BLaER1 treated with 17β-estradiol and CSF1 and Interleukin-3, amounts not matched to agents 10 nM and 100 nM (cell line): ENCODE measurements around the gene STRBP.
"Not testable (repeated sequence)": the region's sequence is repeated elsewhere in the genome, so short reads cannot be mapped to it uniquely, and the experiment has no call there.

ENCODE experiments used
- H3K27ac ChIP-seq, 11 experiments: shearing (Covaris generic); formaldehyde crosslinking; 2 replicates each; pipeline ENCODE4 v1.8.1; 2022
- H3K27me3 ChIP-seq, 11 experiments: shearing (Covaris generic); formaldehyde crosslinking; 2 replicates each; pipeline ENCODE4 v1.8.1; 2022
- H3K36me3 ChIP-seq, 11 experiments: shearing (Covaris generic); formaldehyde crosslinking; 2 replicates each; pipeline ENCODE4 v1.8.1; 2022
- H3K4me1 ChIP-seq, 10 experiments: shearing (Covaris generic); formaldehyde crosslinking; 2 replicates each; pipeline ENCODE4 v1.8.1; 2022
- H3K4me2 ChIP-seq, 11 experiments: shearing (Covaris generic); formaldehyde crosslinking; 2 replicates each; pipeline ENCODE4 v1.8.1; 2022
- H3K4me3 ChIP-seq, 10 experiments: shearing (Covaris generic); formaldehyde crosslinking; 2 replicates each; pipeline ENCODE4 v1.8.1; 2022
- H3K9ac ChIP-seq, 11 experiments: shearing (Covaris generic); formaldehyde crosslinking; 2 replicates each; pipeline ENCODE4 v1.8.1; 2022
- H3K9me3 ChIP-seq, 11 experiments: shearing (Covaris generic); formaldehyde crosslinking; replicated peaks in 1 of 11; 2 replicates each; pipeline ENCODE4 v1.8.1; 2022
- H4K20me1 ChIP-seq, 11 experiments: shearing (Covaris generic); formaldehyde crosslinking; 2 replicates each; pipeline ENCODE4 v1.8.1; 2022
- Cebpa-rat ChIP-seq, 11 experiments: shearing (Covaris generic); IDR thresholded peaks; 2 replicates each; pipeline ENCODE4 v1.8.1; 2022

Gene STRBP

GRCh38 chr9:123250504-123250903 lies 17.9 kb downstream of the STRBP start:
- Histone ChIP-seq H3K27ac (no peak overlapping the region), H3K4me3 (no peak overlapping the region), H3K4me1 (peaks cover 0 to 5% (median 0%) of the 10 kb centered on the region in 10 experiments; a peak in 1 of 20 replicates), H3K4me2 (no peak overlapping the region), H3K9me3 (peaks cover 0 to 33% (median 22%) of the 10 kb centered on the region in 11 experiments; a peak in 18 of 22 replicates), H3K9ac (no peak overlapping the region), H3K36me3 (peaks cover 0 to 53% (median 20%) of the 10 kb centered on the region in 11 experiments; a peak in 15 of 22 replicates), H3K27me3 (no peaks in the 10 kb centered on the region), H4K20me1 (peaks cover 0 to 85% (median 0%) of the 10 kb centered on the region in 11 experiments; a peak in 9 of 22 replicates)
- no peak for TF ChIP-seq Cebpa-rat (IDR thresholded peaks at IDR 0.05)

- peaks cover under 1 to 33% (median 27%) of the 10 kb centered on the region in 11 experiments; a peak in 19 of 22 replicates for H3K9me3 ChIP-seq
- peaks cover 0 to 55% (median 19%) of the 10 kb centered on the region in 11 experiments; a peak in 15 of 22 replicates for H3K36me3 ChIP-seq
- H3K4me3 ChIP-seq, H3K27me3 ChIP-seq, H3K4me1 ChIP-seq, H3K27ac ChIP-seq, H3K9ac ChIP-seq, H3K4me2 ChIP-seq: not testable (repeated sequence)
- H4K20me1 ChIP-seq = peaks cover 0 to 82% (median 0%) of the 10 kb centered on the region in 11 experiments; a peak in 9 of 22 replicates
These were observed 19.2 kb downstream of the STRBP start for GRCh38 chr9:123249162-123249561.

- peaks cover 0 to 77% (median 0%) of the 10 kb centered on the region in 11 experiments; a peak in 9 of 22 replicates for H4K20me1 ChIP-seq
These were observed 19.8 kb downstream of the STRBP start for GRCh38 chr9:123248630-123249029.

GRCh38 chr9:123246534-123246933 lies 21.9 kb downstream of the STRBP start:
- TF ChIP-seq Cebpa-rat (IDR thresholded peaks at IDR 0.05) = no peak
- Histone ChIP-seq H3K27ac (no peak overlapping the region), H4K20me1 (peaks cover 0 to 65% (median 0%) of the 10 kb centered on the region in 11 experiments; a peak in 8 of 22 replicates), H3K4me3 (no peak overlapping the region), H3K9me3 (peaks cover 12 to 46% (median 39%) of the 10 kb centered on the region in 11 experiments; a peak in 20 of 22 replicates), H3K27me3 (no peaks in the 10 kb centered on the region), H3K4me2 (no peak overlapping the region), H3K36me3 (peaks cover 0 to 65% (median 16%) of the 10 kb centered on the region in 11 experiments; a peak in 15 of 22 replicates), H3K4me1 (peaks cover 0 to 4% (median 0%) of the 10 kb centered on the region in 10 experiments; a peak in 1 of 20 replicates), H3K9ac (no peak overlapping the region)

More at GRCh38 chr9:123248630-123249029, 19.8 kb downstream of the STRBP start:
- peaks cover 6 to 33% (median 27%) of the 10 kb centered on the region in 11 experiments; a peak in 19 of 22 replicates for H3K9me3 ChIP-seq
- H3K27ac ChIP-seq = no peak overlapping the region
- peaks cover 0 to 5% (median 0%) of the 10 kb centered on the region in 10 experiments; a peak in 1 of 20 replicates for H3K4me1 ChIP-seq
- H3K27me3 ChIP-seq = no peaks in the 10 kb centered on the region
- no peak overlapping the region for H3K4me3 ChIP-seq
- no peak overlapping the region for H3K9ac ChIP-seq
- H3K36me3 ChIP-seq = peaks cover 0 to 53% (median 15%) of the 10 kb centered on the region in 11 experiments; a peak in 12 of 22 replicates
- H3K4me2 ChIP-seq = no peak overlapping the region
- TF ChIP-seq Cebpa-rat (IDR thresholded peaks at IDR 0.05) = no peak

- Histone ChIP-seq H3K4me2 (no peak overlapping the region), H3K27me3 (no peaks in the 10 kb centered on the region), H4K20me1 (peaks cover 0 to 60% (median 4%) of the 10 kb centered on the region in 11 experiments; a peak in 6 of 22 replicates), H3K9me3 (peaks cover 12 to 43% (median 31%) of the 10 kb centered on the region in 11 experiments; a peak in 20 of 22 replicates), H3K4me3 (no peak overlapping the region), H3K27ac (no peak overlapping the region), H3K9ac (no peak overlapping the region), H3K4me1 (peaks cover 3 to 13% (median 6%) of the 10 kb centered on the region in 10 experiments; a peak in 17 of 20 replicates), H3K36me3 (peaks cover 0 to 70% (median 26%) of the 10 kb centered on the region in 11 experiments; a peak in 16 of 22 replicates)
- TF ChIP-seq Cebpa-rat (IDR thresholded peaks at IDR 0.05) = no peak
These were observed 28.7 kb downstream of the STRBP start for GRCh38 chr9:123239726-123240125.

- peaks cover 3 to 36% (median 24%) of the 10 kb centered on the region in 11 experiments; a peak in 19 of 22 replicates for H3K9me3 ChIP-seq
- TF ChIP-seq Cebpa-rat (IDR thresholded peaks at IDR 0.05) = no peak
- H3K9ac ChIP-seq = no peak overlapping the region
- H3K27me3 ChIP-seq = no peaks in the 10 kb centered on the region
- H3K4me3 ChIP-seq = no peak overlapping the region
- H3K4me2 ChIP-seq = no peak overlapping the region
- H4K20me1 ChIP-seq = peaks cover 0 to 60% (median 4%) of the 10 kb centered on the region in 11 experiments; a peak in 7 of 22 replicates
- no peak overlapping the region for H3K27ac ChIP-seq
- peaks cover 0 to 69% (median 26%) of the 10 kb centered on the region in 11 experiments; a peak in 16 of 22 replicates for H3K36me3 ChIP-seq
- peaks cover 8 to 23% (median 16%) of the 10 kb centered on the region in 10 experiments; a peak in 17 of 20 replicates for H3K4me1 ChIP-seq
These were observed 30.0 kb downstream of the STRBP start for GRCh38 chr9:123238365-123238764.

- H4K20me1 ChIP-seq = peaks cover 0 to 58% (median 4%) of the 10 kb centered on the region in 11 experiments; a peak in 7 of 22 replicates
- H3K36me3 ChIP-seq = peaks cover 0 to 71% (median 34%) of the 10 kb centered on the region in 11 experiments; a peak in 16 of 22 replicates
- H3K4me3 ChIP-seq = no peak overlapping the region
- H3K4me2 ChIP-seq = no peak overlapping the region
- TF ChIP-seq Cebpa-rat (IDR thresholded peaks at IDR 0.05) = no peak
- no peak overlapping the region for H3K9ac ChIP-seq
- no peaks in the 10 kb centered on the region for H3K27me3 ChIP-seq
- H3K27ac ChIP-seq = no peak overlapping the region
- H3K9me3 ChIP-seq = peaks cover 0 to 34% (median 22%) of the 10 kb centered on the region in 11 experiments; a peak in 18 of 22 replicates
- H3K4me1 ChIP-seq = peaks cover 8 to 23% (median 16%) of the 10 kb centered on the region in 10 experiments; a peak in 17 of 20 replicates
These were observed 31.2 kb downstream of the STRBP start for GRCh38 chr9:123237220-123237619.

GRCh38 chr9:123235448-123235847 lies 32.9 kb downstream of the STRBP start:
- peaks cover 0 to 26% (median 21%) of the 10 kb centered on the region in 11 experiments; a peak in 18 of 22 replicates for H3K9me3 ChIP-seq
- no peak for TF ChIP-seq Cebpa-rat (IDR thresholded peaks at IDR 0.05)
- no peaks in the 10 kb centered on the region for H3K27me3 ChIP-seq
- no peak overlapping the region for H3K27ac ChIP-seq
- H3K4me1 ChIP-seq = peaks cover 8 to 23% (median 16%) of the 10 kb centered on the region in 10 experiments; a peak in 17 of 20 replicates
- peaks cover 0 to 42% (median 4%) of the 10 kb centered on the region in 11 experiments; a peak in 7 of 22 replicates for H4K20me1 ChIP-seq
- no peak overlapping the region for H3K4me3 ChIP-seq
- peaks cover 0 to 69% (median 45%) of the 10 kb centered on the region in 11 experiments; a peak in 15 of 22 replicates for H3K36me3 ChIP-seq
- no peak overlapping the region for H3K9ac ChIP-seq
- H3K4me2 ChIP-seq = peak overlapping the region in 3 of 11 experiments; percentile 22 to 52 (median 40); a peak in 5 of 22 replicates

- peaks cover 0 to 26% (median 20%) of the 10 kb centered on the region in 11 experiments; a peak in 18 of 22 replicates for H3K9me3 ChIP-seq
- H4K20me1 ChIP-seq = peaks cover 0 to 41% (median 4%) of the 10 kb centered on the region in 11 experiments; a peak in 7 of 22 replicates
- H3K4me1 ChIP-seq = peaks cover 8 to 23% (median 16%) of the 10 kb centered on the region in 10 experiments; a peak in 17 of 20 replicates
- H3K27ac ChIP-seq = peak overlapping the region in 3 of 11 experiments; percentile 10 to 39 (median 23); a peak in 4 of 22 replicates
- H3K9ac ChIP-seq = no peak overlapping the region
- peak overlapping the region in 9 of 11 experiments; percentile 2 to 57 (median 31); a peak in 12 of 22 replicates for H3K4me2 ChIP-seq
- no peaks in the 10 kb centered on the region for H3K27me3 ChIP-seq
- no peak overlapping the region for H3K4me3 ChIP-seq
- TF ChIP-seq Cebpa-rat (IDR thresholded peaks at IDR 0.05) = no peak
- H3K36me3 ChIP-seq = peaks cover 0 to 73% (median 49%) of the 10 kb centered on the region in 11 experiments; a peak in 15 of 22 replicates
These were observed 33.5 kb downstream of the STRBP start for GRCh38 chr9:123234853-123235252.
